HG03558 (cell line): Measurements from ENCODE around the gene MOB3A.
"Not testable (repeated sequence)": the region's sequence is repeated elsewhere in the genome, so short reads cannot be mapped to it uniquely, and the experiment has no call there.

Source experiments
- ATAC-seq: cut with Tn5 transposase; IDR thresholded peaks from one replicate; pipeline ENCODE4 v1.9.1; 2021; ENCODE audit warnings: moderate number of reproducible peaks; ENCODE audit not compliant: unreplicated experiment; ENCODE audit errors: extremely low read depth

MOB3A gene

DNA sequence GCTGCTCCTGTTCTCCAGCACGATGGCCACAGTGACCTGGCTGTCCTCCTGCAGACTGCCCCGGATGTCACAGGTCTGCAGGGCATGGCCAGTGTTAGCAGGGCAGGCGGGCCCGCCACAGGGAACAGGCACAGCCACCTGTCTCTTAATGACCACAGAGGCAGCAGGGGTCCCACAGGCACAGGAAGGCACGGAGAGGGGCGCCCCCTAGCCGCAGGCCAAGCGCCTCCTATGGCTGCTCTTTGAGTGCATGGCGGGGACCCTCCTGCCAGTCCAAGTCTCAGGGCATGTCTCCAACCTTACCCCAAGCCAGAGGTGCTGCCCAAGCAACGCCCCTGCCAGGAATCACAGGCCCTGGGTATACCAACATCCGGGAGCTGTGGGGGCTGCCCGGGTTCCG lies 14.7 kb upstream of the MOB3A start:
- ATAC-seq = no peak

- no peak for ATAC-seq
These were observed 13.1 kb upstream of the MOB3A start for GRCh38 chr19:2109046-2109864.

GRCh38 chr19:2108251-2109016 lies 12.3 kb upstream of the MOB3A start:
- no peak for ATAC-seq

- no peak for ATAC-seq
These were observed 7.0 kb upstream of the MOB3A start for GRCh38 chr19:2103045-2103707.

DNA sequence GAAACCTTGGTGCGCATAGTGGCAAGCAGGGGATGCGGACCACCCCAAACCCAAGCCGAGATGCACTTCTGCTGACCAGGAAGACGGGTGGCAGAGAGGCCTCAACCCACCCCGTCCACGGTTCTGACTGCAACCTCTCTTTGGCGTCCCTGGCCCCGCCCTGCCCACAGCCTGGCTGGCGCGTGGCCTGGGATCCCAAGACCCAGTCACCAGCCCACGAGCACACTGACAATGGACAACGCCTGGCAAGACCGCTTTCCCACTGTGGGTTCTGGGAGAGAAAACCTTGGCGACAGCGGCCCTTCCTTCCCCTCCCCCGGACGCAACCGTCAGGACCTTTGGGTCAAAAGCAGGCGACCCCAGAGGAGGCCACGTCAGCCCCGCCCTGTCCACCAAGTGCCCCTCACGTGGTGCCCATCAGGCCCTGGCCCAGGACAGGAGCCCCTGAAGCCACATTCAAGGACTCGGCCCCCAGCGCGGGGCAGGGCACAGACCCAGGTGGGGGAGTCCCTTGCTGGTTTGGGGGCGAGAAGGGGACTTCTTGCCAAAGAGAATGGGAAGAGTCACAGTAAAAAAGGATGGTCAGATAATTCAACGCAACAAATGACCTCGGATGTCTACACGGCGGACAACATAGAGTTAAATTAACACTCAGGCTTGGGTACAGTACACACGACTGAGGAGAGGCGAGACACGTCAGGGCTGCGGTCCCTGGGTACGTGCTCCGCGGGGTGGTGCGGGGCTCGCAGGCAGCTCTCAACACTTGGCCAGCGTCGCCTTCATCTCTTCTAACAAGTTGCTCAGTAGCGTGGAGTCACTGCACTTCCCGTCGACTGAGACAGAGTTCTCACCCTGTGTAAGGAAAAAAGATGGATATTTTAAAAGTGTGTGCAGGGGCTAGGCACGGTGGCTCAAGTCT lies 5.5 kb upstream of the MOB3A start:
- no peak for ATAC-seq

GRCh38 chr19:2100719-2101061 lies 4.6 kb upstream of the MOB3A start:
- ATAC-seq = no peak

GRCh38 chr19:2099937-2100718 lies 4.0 kb upstream of the MOB3A start:
- no peak for ATAC-seq

DNA sequence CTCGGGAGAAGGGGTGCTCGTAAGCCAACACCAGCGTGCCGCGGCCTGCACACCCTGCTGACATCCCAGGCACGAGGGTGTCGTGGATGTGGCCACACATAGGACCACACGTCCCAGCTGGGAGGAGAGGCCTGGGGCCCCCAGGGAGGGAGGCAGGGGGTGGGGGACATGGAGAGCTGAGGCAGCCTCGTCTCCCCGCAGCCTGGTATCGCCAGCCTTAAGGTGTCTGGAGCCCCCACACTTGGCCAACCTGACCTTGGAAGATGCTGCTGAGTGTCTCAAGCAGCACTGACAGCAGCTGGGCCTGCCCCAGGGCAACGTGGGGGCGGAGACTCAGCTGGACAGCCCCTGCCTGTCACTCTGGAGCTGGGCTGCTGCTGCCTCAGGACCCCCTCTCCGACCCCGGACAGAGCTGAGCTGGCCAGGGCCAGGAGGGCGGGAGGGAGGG lies 3.0 kb upstream of the MOB3A start:
- no peak for ATAC-seq

GRCh38 chr19:2097886-2098327 lies 1.8 kb upstream of the MOB3A start:
- no peak for ATAC-seq

DNA sequence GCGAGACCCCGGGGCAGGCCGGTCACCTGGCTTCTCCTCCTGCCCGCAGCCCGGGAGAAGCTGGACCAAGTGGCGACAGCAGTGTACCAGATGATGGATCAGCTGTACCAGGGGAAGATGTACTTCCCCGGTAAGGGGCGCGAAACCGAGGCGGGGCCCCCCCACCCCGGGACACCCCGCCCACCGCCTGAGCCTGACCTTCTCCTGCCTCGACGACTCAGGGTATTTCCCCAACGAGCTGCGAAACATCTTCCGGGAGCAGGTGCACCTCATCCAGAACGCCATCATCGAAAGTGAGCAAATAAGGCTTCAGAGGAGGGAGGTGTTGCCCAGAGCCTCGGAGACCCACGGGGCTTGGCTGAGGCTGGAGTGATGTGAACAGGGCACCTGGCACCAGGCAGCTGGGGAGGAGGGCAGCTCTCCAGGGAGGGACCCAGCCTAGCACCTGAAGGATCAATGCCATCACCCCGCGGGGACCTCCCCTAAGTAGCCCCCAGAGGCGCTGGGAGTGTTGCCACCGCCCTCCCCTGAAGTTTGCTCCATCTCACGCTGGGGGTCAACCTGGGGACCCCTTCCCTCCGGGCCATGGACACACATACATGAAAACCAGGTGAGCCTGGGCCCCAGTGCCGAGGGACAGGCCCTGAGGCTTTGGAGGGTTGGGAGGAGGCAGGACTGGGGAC lies 1.2 kb upstream of the MOB3A start:
- no peak for ATAC-seq

DNA sequence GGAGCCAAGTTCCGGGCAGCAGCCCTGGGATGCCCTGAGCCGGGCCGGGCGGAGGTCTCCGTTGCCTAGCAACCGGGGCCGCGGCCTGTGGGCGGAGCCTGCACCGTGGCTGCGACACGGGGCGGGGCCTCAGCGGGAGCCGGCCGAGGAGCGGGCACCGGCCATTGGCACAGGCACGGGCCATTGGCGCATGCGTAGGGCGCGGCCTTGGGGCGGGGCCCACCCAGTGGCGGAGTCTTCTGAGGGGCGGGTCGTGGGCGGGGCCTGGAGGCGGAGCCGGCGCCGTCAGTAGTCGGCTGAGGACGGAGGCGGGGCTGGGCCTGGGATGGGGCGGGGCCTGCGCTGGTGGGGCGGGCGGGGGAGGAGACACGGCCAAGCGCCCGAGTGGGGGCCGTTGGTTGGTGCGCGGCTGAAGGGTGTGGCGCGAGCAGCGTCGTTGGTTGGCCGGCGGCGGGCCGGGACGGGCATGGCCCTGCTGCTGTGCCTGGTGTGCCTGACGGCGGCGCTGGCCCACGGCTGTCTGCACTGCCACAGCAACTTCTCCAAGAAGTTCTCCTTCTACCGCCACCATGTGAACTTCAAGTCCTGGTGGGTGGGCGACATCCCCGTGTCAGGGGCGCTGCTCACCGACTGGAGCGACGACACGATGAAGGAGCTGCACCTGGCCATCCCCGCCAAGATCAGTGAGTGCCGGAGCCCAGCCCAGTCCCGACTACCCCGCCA lies 515 bp upstream of the MOB3A start, which contains the start of gene IZUMO4:
Gene IZUMO4 (plus strand): TSS at position 436 of the 723 bp plus-strand sequence. CDS start 31 bp downstream, at position 467.
- peak; percentile 48 for ATAC-seq

GRCh38 chr19:2091926-2092525 lies 4.1 kb downstream of the MOB3A start:
- not testable (repeated sequence) for ATAC-seq

DNA sequence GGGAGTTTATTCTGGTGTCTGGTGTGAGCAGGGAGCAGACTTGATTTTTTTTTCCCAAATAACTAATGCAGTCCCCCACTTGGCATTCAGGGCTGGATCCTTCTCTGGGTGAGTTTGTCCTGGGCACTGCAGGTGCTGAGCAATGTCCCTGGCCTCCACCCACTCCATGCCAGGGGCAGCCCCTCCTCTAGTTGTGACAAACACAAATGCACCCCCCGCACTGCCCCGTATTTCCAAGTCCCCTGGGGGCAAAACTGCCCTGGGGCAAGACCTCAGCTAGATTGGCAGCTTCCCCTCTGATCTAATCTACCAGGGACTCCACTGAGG lies 6.4 kb downstream of the MOB3A start:
- no peak for ATAC-seq

GRCh38 chr19:2089001-2089711 lies 7.0 kb downstream of the MOB3A start:
- ATAC-seq = no peak

- no peak for ATAC-seq
These were observed 8.5 kb downstream of the MOB3A start for GRCh38 chr19:2087621-2088100.

DNA sequence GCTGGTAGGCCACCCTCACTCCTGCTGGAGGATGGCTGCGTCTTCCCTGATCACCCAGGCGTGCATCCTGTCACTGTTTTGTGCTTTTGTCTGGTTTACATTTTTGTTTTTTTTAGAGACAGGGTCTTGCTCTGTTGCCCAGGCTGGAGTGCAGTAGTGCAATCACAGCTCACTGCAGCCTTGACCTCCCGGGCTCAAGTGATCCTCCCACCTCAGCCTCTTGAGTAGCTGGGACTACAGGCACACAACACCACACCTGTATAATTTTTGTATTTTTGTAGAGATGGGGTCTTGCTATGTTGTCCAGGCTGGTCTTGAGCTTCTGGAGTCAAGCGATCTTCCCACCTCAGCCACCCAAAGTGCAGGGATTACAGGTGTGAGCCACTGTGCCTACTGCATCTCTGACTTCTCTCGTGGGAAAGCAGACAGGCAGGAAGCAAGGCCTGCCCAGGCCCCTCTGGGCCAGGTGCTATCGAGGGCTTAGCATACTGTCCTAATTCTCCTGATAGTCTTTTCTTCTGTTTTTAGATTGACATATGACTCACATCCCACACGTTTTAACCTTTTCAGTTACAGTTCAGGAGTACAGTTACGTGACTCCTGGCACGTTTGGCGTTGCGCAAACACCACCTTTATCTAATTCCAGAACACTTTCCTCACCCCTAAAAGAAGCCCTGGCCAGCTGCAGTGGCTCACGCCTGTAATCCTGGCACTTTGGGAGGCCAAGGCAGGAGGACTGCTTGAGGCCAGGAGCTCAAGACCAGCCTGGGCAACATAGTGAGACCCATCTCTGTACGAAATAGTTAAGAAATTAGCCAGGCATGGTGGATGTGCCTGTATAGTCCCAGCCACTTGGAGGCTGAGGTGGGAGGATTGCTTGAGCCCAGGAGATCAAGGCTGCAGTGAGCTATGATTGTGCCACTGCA lies 9.2 kb downstream of the MOB3A start:
- ATAC-seq = not testable (repeated sequence)
